ENCODE measurements around the gene STX1B. TPM values are rescaled to one million over a fixed set of nuclear protein-coding genes. Genes with fewer than 3 reads are reported as not detected.

STX1B gene
- total and polyA plus RNA-seq, 4 donors, result 0.09 to 1.2 (median 0.51) TPM

- no peak overlapping the region for H3K27ac ChIP-seq (ENCODE audit: low read depth in 1 of 2, low read length in 2 of 2)
These were observed 20.8 kb upstream of the STX1B start for GRCh38 chr16:31031276-31031675.

GRCh38 chr16:31029272-31029671, 18.8 kb upstream of the STX1B start:
- H3K4me1 ChIP-seq (ENCODE audit: control insufficient read depth in 4 of 4, insufficient read depth in 4 of 4, low read length in 3 of 4), result peaks cover under 1 to 7% (median 2%) of the 10 kb centered on the region in 4 donors
- TF ChIP-seq FOXA1 (IDR thresholded peaks at IDR 0.05) (no peak), HNF4A (conservative IDR thresholded peaks at IDR 0.05) (no peak), CTCF (IDR thresholded peaks at IDR 0.05; ENCODE audit: low read depth, low read length, missing input control) (no peak), ATF3 (IDR thresholded peaks at IDR 0.05) (no peak), NR2F2 (IDR thresholded peaks at IDR 0.05) (no peak), MAX (IDR thresholded peaks at IDR 0.05) (no peak), SP1 (IDR thresholded peaks at IDR 0.05) (no peak), REST (IDR thresholded peaks at IDR 0.05) (no peak)
- WGBS, result 94% methylated on average over 5 of the region's 5 CpGs

More at GRCh38 chr16:31031276-31031675, 20.8 kb upstream of the STX1B start:
- peaks cover 1 to 7% (median 3%) of the 10 kb centered on the region in 4 donors for H3K36me3 ChIP-seq (ENCODE audit: control insufficient read depth in 4 of 4, insufficient read depth in 3 of 4, low read depth in 1 of 4, low read length in 3 of 4)
- H3K4me3 ChIP-seq (ENCODE audit: low read depth in 1 of 3, low read length in 3 of 3), result no peak overlapping the region
- H3K9me3 ChIP-seq (ENCODE audit: control insufficient read depth in 4 of 4, low read length in 3 of 4), result no peaks in the 10 kb centered on the region
- H3K27me3 ChIP-seq (ENCODE audit: control insufficient read depth in 4 of 4, insufficient read depth in 4 of 4, low read length in 3 of 4), result no peaks in the 10 kb centered on the region
- 92% methylated on average over 4 of the region's 4 CpGs for WGBS
- peaks cover 4 to 13% (median 7%) of the 10 kb centered on the region in 4 donors for H3K4me1 ChIP-seq (ENCODE audit: control insufficient read depth in 4 of 4, insufficient read depth in 4 of 4, low read length in 3 of 4)
- no peak overlapping the region for H3K9ac ChIP-seq (ENCODE audit: low read depth in 1 of 2, low read length in 2 of 2)
- TF ChIP-seq MAX (IDR thresholded peaks at IDR 0.05), result no peak
- no peak for TF ChIP-seq RAD21 (IDR thresholded peaks at IDR 0.05)
- no peak for TF ChIP-seq SP1 (IDR thresholded peaks at IDR 0.05)
- TF ChIP-seq HNF4A (conservative IDR thresholded peaks at IDR 0.05), result no peak
- no peak for TF ChIP-seq REST (IDR thresholded peaks at IDR 0.05)
- no peak for TF ChIP-seq HNF4G (IDR thresholded peaks at IDR 0.05)
- TF ChIP-seq ATF3 (IDR thresholded peaks at IDR 0.05), result no peak
- no peak for TF ChIP-seq GABPA (IDR thresholded peaks at IDR 0.05 in 1 of 2, conservative IDR thresholded peaks at IDR 0.05 in 1 of 2)
- no peak for TF ChIP-seq NR2F2 (IDR thresholded peaks at IDR 0.05)
- TF ChIP-seq RXRA (IDR thresholded peaks at IDR 0.05), result no peak
- TF ChIP-seq EGR1 (IDR thresholded peaks at IDR 0.05; ENCODE audit: low read depth in 2 of 2), result no peak
- TF ChIP-seq FOXA2 (IDR thresholded peaks at IDR 0.05), result no peak
- TF ChIP-seq JUND (IDR thresholded peaks at IDR 0.05), result no peak
- TF ChIP-seq TAF1 (conservative IDR thresholded peaks at IDR 0.05), result no peak
- TF ChIP-seq YY1 (IDR thresholded peaks at IDR 0.05), result no peak
- no peak for DNase-seq (ENCODE audit: low spot score)

More at GRCh38 chr16:31029272-31029671, 18.8 kb upstream of the STX1B start:
- Histone ChIP-seq H3K9ac (ENCODE audit: low read depth in 1 of 2, low read length in 2 of 2) (no peak overlapping the region), H3K27me3 (ENCODE audit: control insufficient read depth in 4 of 4, insufficient read depth in 4 of 4, low read length in 3 of 4) (no peaks in the 10 kb centered on the region), H3K27ac (ENCODE audit: low read depth in 1 of 2, low read length in 2 of 2) (no peak overlapping the region), H3K4me3 (ENCODE audit: low read depth in 1 of 3, low read length in 3 of 3) (no peak overlapping the region), H3K36me3 (ENCODE audit: control insufficient read depth in 4 of 4, insufficient read depth in 3 of 4, low read depth in 1 of 4, low read length in 3 of 4) (no peaks in the 10 kb centered on the region), H3K9me3 (ENCODE audit: control insufficient read depth in 4 of 4, low read length in 3 of 4) (no peaks in the 10 kb centered on the region)
- no peak for DNase-seq (ENCODE audit: low spot score)
